ENCODE measurements around the gene SRPRA.

Gene SRPRA

DNA sequence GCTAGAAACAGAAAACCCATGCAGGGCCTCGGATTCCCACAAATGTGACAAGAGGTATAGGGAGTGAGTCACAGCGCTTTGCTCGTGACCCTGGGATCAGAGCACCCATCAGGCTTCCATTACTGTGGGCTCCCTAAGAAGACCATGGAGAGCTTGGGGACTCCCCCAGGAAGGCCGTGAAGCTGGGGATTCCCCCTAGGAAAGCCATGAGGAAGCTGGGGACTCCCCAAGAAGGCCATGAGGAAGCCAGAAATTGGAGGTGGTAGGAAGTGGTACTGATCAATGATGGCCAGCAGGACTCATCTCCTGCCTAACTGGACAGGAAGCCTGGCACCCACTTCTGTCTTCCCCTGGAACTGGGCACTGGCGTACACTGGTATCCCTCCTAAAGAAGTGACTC, 25.0 kb upstream of the SRPRA start:
- Histone ChIP-seq H3K36me3 (ENCODE audit: insufficient read depth, low read length) (no peaks in the 10 kb centered on the region), H3K9ac (ENCODE audit: insufficient read length) (no peak overlapping the region), H3K4me3 (no peak overlapping the region), H3K9me3 (ENCODE audit: low read depth, low read length) (no peaks in the 10 kb centered on the region), H3K27ac (no peak overlapping the region)
- no peak for DNase-seq (ENCODE audit: low read depth, low spot score)
- TF ChIP-seq POLR2AphosphoS5 (IDR thresholded peaks at IDR 0.05; ENCODE audit: borderline replicate concordance, low read depth, low read length) (no peak), EZH2 (IDR thresholded peaks at IDR 0.05) (no peak), FOXP2 (optimal IDR thresholded peaks at IDR 0.05; ENCODE audit: control extremely low read depth, extremely low read length, insufficient read depth) (no peak)

DNA sequence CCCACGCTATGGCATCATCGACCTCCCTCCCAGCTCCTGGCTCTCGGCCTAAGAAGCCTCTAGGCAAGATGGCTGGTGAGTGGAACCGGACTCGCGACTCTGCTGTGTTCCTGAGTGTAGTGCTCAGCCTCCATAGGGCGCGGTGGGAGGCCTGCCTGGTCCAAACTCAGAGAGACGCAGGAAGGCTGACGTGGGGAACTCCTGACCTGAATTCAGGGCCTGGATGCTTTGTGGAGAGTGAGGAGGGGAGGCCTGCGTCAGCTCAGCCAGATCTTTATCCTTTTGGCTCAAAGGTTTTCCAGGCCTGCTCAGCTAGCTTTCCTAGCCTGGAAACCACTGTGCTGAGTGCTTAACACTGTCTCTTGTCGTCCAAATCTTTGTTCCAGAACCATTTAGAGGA, 22.2 kb upstream of the SRPRA start:
- Histone ChIP-seq H3K9me3 (ENCODE audit: low read depth, low read length) (no peaks in the 10 kb centered on the region), H3K9ac (ENCODE audit: insufficient read length) (no peak overlapping the region), H3K36me3 (ENCODE audit: insufficient read depth, low read length) (no peaks in the 10 kb centered on the region), H3K27ac (no peak overlapping the region), H3K4me3 (no peak overlapping the region)
- TF ChIP-seq POLR2AphosphoS5 (IDR thresholded peaks at IDR 0.05; ENCODE audit: borderline replicate concordance, low read depth, low read length), result no peak
- no peak for TF ChIP-seq FOXP2 (optimal IDR thresholded peaks at IDR 0.05; ENCODE audit: control extremely low read depth, extremely low read length, insufficient read depth)
- no peak for TF ChIP-seq EZH2 (IDR thresholded peaks at IDR 0.05)
- no peak for DNase-seq (ENCODE audit: low read depth, low spot score)

DNA sequence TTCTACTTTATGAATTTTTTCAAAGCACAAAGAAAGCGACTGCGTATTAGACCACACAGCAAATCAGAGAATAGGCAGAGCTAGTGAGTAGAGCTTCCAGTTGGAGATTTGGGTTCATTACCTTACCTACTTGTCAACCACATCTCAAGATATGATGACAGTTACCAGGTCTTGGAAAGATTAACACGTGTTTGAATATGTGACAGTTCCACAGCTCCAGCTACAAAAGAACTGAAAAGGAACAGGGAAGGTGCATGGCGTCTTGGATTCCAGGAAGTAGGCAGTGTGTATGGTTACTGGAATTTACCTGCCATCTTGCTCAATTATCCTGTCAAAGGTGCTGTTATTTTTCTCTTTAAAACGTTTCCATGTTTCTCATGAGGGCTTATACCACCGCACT, 19.5 kb upstream of the SRPRA start:
- Histone ChIP-seq H3K9me3 (ENCODE audit: low read depth, low read length) (no peaks in the 10 kb centered on the region), H3K9ac (ENCODE audit: insufficient read length) (no peak overlapping the region), H3K4me3 (no peak overlapping the region), H3K27ac (no peak overlapping the region), H3K36me3 (ENCODE audit: insufficient read depth, low read length) (no peaks in the 10 kb centered on the region)
- DNase-seq (ENCODE audit: low read depth, low spot score), result no peak
- TF ChIP-seq EZH2 (IDR thresholded peaks at IDR 0.05) (no peak), FOXP2 (optimal IDR thresholded peaks at IDR 0.05; ENCODE audit: control extremely low read depth, extremely low read length, insufficient read depth) (no peak)

GRCh38 chr11:126284829-126285228, 16.1 kb upstream of the SRPRA start:
- TF ChIP-seq FOXP2 (optimal IDR thresholded peaks at IDR 0.05; ENCODE audit: control extremely low read depth, extremely low read length, insufficient read depth) (peak; percentile 15), POLR2AphosphoS5 (IDR thresholded peaks at IDR 0.05; ENCODE audit: borderline replicate concordance, low read depth, low read length) (no peak), EZH2 (IDR thresholded peaks at IDR 0.05) (no peak)
- Histone ChIP-seq H3K9me3 (ENCODE audit: low read depth, low read length) (no peaks in the 10 kb centered on the region), H3K4me3 (no peak overlapping the region), H3K36me3 (ENCODE audit: insufficient read depth, low read length) (no peaks in the 10 kb centered on the region), H3K27ac (no peak overlapping the region), H3K9ac (ENCODE audit: insufficient read length) (no peak overlapping the region)
- peak; percentile 88 for DNase-seq (ENCODE audit: low read depth, low spot score)

- DNase-seq (ENCODE audit: low read depth, low spot score), result no peak
Observed at GRCh38 chr11:126282736-126283591, 14.3 kb upstream of the SRPRA start, which contains the start of gene TIRAP. Gene TIRAP (plus strand): TSS chr11:126283093. CDS start chr11:126290895, 7,802 bp downstream.

DNA sequence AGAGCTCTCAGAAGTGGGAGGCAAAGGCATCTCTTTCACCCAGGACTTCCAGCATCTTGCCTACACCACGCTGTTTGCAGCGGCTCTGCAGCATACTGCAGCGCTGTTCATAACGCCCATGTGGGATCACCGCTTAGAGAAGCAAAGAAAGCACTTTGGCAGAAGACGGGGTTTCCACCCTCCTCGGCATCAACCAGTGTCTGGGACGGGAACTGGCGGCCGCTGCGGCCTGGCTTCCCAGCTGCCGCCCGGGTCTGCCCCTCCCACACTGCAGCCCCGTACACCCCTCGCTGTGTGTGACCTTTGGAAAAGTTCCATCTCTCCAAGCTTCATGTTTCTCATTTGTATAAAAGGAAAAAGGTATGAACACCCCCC, 13.7 kb upstream of the SRPRA start:
- Histone ChIP-seq H3K36me3 (ENCODE audit: insufficient read depth, low read length) (no peaks in the 10 kb centered on the region; the same call in 1 of the 2 replicates), H3K9me3 (ENCODE audit: low read depth, low read length) (no peaks in the 10 kb centered on the region), H3K9ac (ENCODE audit: insufficient read length) (no peak overlapping the region), H3K4me3 (peak overlapping the region; percentile 75; the same call in 1 of the 2 replicates), H3K27ac (no peak overlapping the region)
- DNase-seq (ENCODE audit: low read depth, low spot score), result no peak
- TF ChIP-seq FOXP2 (optimal IDR thresholded peaks at IDR 0.05; ENCODE audit: control extremely low read depth, extremely low read length, insufficient read depth), result no peak
- TF ChIP-seq POLR2AphosphoS5 (IDR thresholded peaks at IDR 0.05; ENCODE audit: borderline replicate concordance, low read depth, low read length), result no peak
- no peak for TF ChIP-seq EZH2 (IDR thresholded peaks at IDR 0.05)

More at GRCh38 chr11:126282736-126283591, 14.3 kb upstream of the SRPRA start, which contains the start of gene TIRAP:
- peak within 1 kb of the TSS; percentile 75 for H3K4me3 ChIP-seq
- H3K27ac ChIP-seq, result no peak within 1 kb of the TSS
- H3K9me3 ChIP-seq (ENCODE audit: low read depth, low read length), result no peaks in the 10 kb centered on the region
- TF ChIP-seq FOXP2 (optimal IDR thresholded peaks at IDR 0.05; ENCODE audit: control extremely low read depth, extremely low read length, insufficient read depth) (no peak), POLR2AphosphoS5 (IDR thresholded peaks at IDR 0.05; ENCODE audit: borderline replicate concordance, low read depth, low read length) (no peak), EZH2 (IDR thresholded peaks at IDR 0.05) (no peak)
- peak within 1 kb of the TSS; percentile 67 for H3K9ac ChIP-seq (ENCODE audit: insufficient read length)
- H3K36me3 ChIP-seq (ENCODE audit: insufficient read depth, low read length), result no peaks in the 10 kb centered on the region

DNA sequence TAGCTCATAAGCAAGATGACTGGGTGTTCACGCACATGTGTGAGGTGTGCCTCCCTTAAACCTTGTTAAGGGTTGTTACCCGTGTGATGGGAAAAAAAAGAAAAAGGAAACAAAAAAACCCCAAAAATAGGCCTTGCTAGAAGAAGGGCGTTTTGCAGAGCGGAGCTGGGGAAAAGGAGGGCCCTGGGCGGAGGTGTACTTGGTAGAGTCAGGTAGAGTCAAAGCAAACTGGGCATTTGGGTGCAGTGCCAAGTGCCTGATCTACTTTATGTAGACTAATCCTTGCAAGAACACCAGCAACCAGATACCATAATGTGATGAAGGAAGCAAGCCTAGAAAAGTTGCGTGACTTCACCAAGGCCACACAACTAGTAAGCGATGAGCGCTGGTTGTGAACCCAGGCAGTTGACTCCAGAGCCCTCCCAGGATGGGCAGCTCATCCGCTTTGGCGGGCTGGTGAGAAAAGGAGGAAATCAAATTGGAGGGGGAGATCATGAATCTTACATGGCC, 13.0 kb upstream of the SRPRA start:
- Histone ChIP-seq H3K4me3 (no peak overlapping the region), H3K9me3 (ENCODE audit: low read depth, low read length) (no peaks in the 10 kb centered on the region), H3K36me3 (ENCODE audit: insufficient read depth, low read length) (no peaks in the 10 kb centered on the region; the same call in 1 of the 2 replicates), H3K9ac (ENCODE audit: insufficient read length) (no peak overlapping the region), H3K27ac (no peak overlapping the region)
- no peak for DNase-seq (ENCODE audit: low read depth, low spot score)
- TF ChIP-seq EZH2 (IDR thresholded peaks at IDR 0.05), result no peak
- TF ChIP-seq POLR2AphosphoS5 (IDR thresholded peaks at IDR 0.05; ENCODE audit: borderline replicate concordance, low read depth, low read length), result no peak
- TF ChIP-seq FOXP2 (optimal IDR thresholded peaks at IDR 0.05; ENCODE audit: control extremely low read depth, extremely low read length, insufficient read depth), result no peak

- Histone ChIP-seq H3K9me3 (ENCODE audit: low read depth, low read length) (no peaks in the 10 kb centered on the region), H3K9ac (ENCODE audit: insufficient read length) (no peak overlapping the region), H3K36me3 (ENCODE audit: insufficient read depth, low read length) (no peaks in the 10 kb centered on the region; the same call in 1 of the 2 replicates), H3K4me3 (no peak overlapping the region), H3K27ac (no peak overlapping the region)
- TF ChIP-seq EZH2 (IDR thresholded peaks at IDR 0.05) (no peak), POLR2AphosphoS5 (IDR thresholded peaks at IDR 0.05; ENCODE audit: borderline replicate concordance, low read depth, low read length) (no peak), FOXP2 (optimal IDR thresholded peaks at IDR 0.05; ENCODE audit: control extremely low read depth, extremely low read length, insufficient read depth) (no peak)
- no peak for DNase-seq (ENCODE audit: low read depth, low spot score)
Observed at GRCh38 chr11:126281245-126281644, 12.6 kb upstream of the SRPRA start.

All from SK-N-MC (cell line).